ENCODE measurements around the gene SYT12. TPM values are rescaled to one million over a fixed set of nuclear protein-coding genes. Genes with fewer than 3 reads are reported as not detected.

SYT12 gene
- total RNA-seq, 1 donor: 0.09 TPM

DNA sequence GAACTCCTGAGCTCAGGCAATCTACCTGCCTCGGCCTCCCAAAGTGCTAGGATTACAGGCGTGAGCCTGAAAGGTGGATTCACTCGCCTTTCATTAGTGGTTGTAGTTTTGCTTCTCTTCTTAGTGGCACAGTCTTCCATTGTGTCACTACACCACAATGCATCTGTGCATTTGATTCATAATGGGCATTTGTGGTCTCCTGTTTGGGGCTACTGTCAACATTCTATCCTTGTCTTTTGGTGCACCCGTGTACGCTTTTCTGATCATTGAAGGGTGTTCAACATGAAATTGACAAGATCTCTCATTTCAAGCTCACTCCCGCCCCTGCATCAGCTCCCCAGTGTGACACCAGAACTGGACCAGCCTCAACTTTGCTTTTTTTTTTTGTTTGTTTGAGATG is 2.0 kb upstream of the SYT12 start:
- no peak for DNase-seq (ENCODE audit: low read depth)
- no peak overlapping the region for H3K4me3 ChIP-seq (ENCODE audit: low read depth, low read length)
- TF ChIP-seq, protein P1, sequence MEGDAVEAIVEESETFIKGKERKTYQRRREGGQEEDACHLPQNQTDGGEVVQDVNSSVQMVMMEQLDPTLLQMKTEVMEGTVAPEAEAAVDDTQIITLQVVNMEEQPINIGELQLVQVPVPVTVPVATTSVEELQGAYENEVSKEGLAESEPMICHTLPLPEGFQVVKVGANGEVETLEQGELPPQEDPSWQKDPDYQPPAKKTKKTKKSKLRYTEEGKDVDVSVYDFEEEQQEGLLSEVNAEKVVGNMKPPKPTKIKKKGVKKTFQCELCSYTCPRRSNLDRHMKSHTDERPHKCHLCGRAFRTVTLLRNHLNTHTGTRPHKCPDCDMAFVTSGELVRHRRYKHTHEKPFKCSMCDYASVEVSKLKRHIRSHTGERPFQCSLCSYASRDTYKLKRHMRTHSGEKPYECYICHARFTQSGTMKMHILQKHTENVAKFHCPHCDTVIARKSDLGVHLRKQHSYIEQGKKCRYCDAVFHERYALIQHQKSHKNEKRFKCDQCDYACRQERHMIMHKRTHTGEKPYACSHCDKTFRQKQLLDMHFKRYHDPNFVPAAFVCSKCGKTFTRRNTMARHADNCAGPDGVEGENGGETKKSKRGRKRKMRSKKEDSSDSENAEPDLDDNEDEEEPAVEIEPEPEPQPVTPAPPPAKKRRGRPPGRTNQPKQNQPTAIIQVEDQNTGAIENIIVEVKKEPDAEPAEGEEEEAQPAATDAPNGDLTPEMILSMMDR (IDR thresholded peaks at IDR 0.05; ENCODE audit: insufficient read depth, low read length): no peak

DNA sequence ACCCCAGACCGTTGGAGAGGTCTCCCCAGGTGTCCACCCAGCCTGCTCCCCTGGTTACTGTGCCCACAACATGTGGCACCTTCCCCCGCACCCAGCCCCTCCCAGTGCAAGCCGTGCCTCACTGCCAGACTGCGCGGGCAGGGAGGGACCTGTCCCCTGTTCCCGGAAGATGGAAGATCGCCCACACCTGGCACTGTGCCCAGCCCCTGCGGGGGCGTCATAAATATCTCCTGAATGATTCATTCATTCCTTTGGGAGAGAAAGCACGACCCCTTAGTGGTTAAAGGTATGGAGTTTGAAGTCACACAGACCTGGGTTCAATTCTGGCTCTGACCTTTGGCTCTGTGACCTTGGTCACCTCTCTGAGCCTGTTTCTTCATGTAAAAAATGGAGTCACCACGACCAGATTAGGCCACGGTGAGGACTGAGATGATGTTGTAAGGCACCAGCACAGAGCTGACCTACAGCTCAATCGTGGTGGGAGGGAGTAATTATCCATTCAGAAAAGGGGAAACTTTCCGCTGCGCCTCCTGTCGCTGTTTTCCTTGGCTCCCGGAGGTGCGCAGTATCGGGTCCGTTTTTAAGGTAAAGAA is 497 bp upstream of the SYT12 start:
- peak overlapping the region; percentile 50 for H3K4me3 ChIP-seq (ENCODE audit: low read depth, low read length)
- peak; percentile 41 for DNase-seq (ENCODE audit: low read depth)
- TF ChIP-seq, protein P1 (IDR thresholded peaks at IDR 0.05; ENCODE audit: insufficient read depth, low read length): no peak

DNA sequence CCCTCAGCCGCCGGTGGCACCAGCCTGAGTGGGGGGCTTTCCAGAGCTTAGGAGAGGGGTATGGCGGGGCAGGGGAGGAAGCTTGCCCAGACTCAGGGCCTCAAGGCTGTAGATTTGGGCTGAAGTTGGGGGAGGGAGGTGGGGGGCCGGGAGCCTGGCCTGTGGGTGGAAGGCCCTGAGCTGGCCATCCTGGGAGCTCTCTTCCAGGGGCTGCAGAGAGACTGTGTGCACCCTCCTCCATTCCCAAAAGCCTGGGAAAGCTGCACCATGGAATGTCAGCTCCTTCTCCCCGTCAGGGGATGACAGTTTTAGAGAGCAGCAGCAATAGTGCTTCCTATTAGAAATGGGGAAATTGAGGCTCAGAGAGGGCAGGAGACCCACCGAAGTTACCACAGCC is 1.0 kb downstream of the SYT12 start:
- no peak overlapping the region for H3K4me3 ChIP-seq (ENCODE audit: low read depth, low read length)
- TF ChIP-seq, protein P1 (IDR thresholded peaks at IDR 0.05; ENCODE audit: insufficient read depth, low read length): no peak
- no peak for DNase-seq (ENCODE audit: low read depth)

DNA sequence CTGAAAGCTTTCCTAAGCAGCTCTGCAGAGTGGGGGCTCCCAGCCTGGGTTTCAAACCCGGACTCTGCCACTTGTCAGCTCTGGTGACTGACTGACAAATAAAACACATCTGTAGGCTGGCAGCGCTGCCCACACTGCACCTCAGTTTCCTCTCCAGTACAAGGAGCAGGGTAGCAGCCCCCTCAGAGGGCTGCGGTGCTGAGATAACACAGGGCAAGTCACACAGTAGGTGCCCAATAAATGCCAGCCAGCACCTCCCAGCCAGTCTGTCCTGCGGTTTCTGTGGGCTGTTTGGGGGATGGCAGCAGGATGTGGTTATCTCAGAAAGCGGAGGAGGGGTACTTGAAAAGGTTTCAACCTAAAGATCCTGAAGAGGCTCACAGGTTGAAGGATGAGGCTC is 1.5 kb downstream of the SYT12 start:
- H3K4me3 ChIP-seq (ENCODE audit: low read depth, low read length): no peak overlapping the region
- TF ChIP-seq, protein P1 (IDR thresholded peaks at IDR 0.05; ENCODE audit: insufficient read depth, low read length): no peak
- DNase-seq (ENCODE audit: low read depth): no peak

DNA sequence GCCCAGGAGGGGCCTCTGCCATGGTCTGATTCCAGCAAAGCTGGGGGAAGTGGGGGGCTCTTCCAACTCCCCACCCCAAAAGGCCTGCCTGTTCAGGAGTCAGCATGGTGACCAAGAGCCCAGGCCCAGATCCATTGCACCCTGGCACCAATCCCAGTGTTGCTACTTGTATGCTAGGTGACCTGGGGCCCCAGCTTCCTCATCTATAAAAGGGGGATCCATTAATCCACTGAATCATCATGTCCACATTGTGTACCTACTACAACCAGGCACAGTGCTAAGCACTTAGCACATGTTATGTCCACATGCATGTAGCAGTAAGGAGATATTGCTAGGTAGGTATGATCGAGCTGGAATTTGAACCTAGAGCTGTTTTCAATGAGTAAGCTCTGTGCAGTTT is 2.0 kb downstream of the SYT12 start:
- no peak overlapping the region for H3K4me3 ChIP-seq (ENCODE audit: low read depth, low read length)
- DNase-seq (ENCODE audit: low read depth): no peak
- TF ChIP-seq, protein P1 (IDR thresholded peaks at IDR 0.05; ENCODE audit: insufficient read depth, low read length): no peak

DNA sequence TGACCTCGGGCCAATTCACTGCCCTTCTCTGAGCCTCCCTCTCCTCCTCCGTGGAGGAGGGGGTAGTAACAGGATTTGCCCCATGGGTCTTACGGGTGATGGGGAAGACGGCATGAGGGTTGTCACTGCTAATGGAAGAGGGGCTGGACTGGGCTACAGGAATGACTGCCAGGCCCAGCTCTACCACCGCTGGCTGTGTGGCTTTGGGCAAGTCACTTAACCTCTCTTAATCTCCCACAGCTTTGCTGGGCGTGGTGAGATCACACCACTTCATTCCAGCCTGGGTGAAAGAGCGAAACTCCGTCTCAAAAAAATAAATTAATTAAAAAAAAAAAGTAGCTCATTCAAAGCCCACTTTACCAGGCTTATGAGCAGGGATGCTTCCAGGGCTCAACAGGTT is 2.8 kb downstream of the SYT12 start:
- TF ChIP-seq, protein P1 (IDR thresholded peaks at IDR 0.05; ENCODE audit: insufficient read depth, low read length): no peak
- H3K4me3 ChIP-seq (ENCODE audit: low read depth, low read length): no peak overlapping the region
- DNase-seq (ENCODE audit: low read depth): no peak

DNA sequence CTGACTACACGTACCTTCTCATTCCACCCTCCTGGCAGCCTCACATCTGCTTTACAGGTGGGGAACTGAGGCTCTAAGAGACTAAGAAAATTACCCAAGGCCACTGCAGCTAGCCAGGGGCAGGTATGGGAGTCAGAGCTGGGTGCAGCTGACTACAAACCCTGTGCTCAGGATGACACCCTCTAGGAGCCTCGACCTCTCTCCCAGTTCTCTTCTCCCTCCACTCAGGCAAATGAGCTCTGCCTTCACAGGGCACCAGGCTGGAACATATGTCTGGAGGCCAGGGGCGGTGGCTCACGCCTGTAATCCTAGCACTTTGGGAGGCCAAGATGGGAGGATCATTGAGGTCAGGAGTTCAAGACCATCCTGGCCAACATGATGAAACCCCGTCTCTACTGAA is 4.0 kb downstream of the SYT12 start:
- H3K4me3 ChIP-seq (ENCODE audit: low read depth, low read length): no peak overlapping the region
- TF ChIP-seq, protein P1 (IDR thresholded peaks at IDR 0.05; ENCODE audit: insufficient read depth, low read length): no peak
- DNase-seq (ENCODE audit: low read depth): no peak
